Kidney epithelial cell (primary cell): ENCODE measurements around the gene PCDHB16. TPM values are rescaled to one million over a fixed set of nuclear protein-coding genes. Genes with fewer than 3 reads are reported as not detected.
"Not testable (repeated sequence)": the region's sequence is repeated elsewhere in the genome, so short reads cannot be mapped to it uniquely, and the experiment has no call there.

Experiments used
- DNase-seq: peaks from one replicate; pipeline ENCODE4 v3.0.0-alpha.2; 2010; ENCODE audit warnings: low read depth
- H3K27me3 ChIP-seq: 2 replicates; pipeline ENCODE4 v1.6.0; 2011; ENCODE audit warnings: low read length; ENCODE audit not compliant: control insufficient read depth, insufficient read depth
- H3K36me3 ChIP-seq: 2 replicates; pipeline ENCODE4 v1.5.1; 2011; ENCODE audit warnings: low read length; ENCODE audit not compliant: control insufficient read depth, insufficient read depth
- H3K4me3 ChIP-seq: 2 replicates; pipeline ENCODE4 v1.5.1; 2011; ENCODE audit warnings: low read depth, mild to moderate bottlenecking, control low read depth, low read length
- total RNA-seq: library from RNA; depleted of rRNA; stranded (reverse); fragments of >200 nt; gene quantifications from 2 replicates; pipeline ENCODE4 v1.2.3, GENCODE V29; 2015
- TF ChIP-seq, protein P1 (sequence below): IDR thresholded peaks from 2 replicates; pipeline ENCODE4 v1.5.1; 2011; ENCODE audit warnings: mild to moderate bottlenecking, moderate library complexity, low read length, control low read depth, inconsistent platforms; ENCODE audit not compliant: insufficient read depth, poor library complexity, severe bottlenecking

The PCDHB16 gene
- 0.92 and 1.4 TPM in 2 replicates for total RNA-seq

- H3K27me3 ChIP-seq: no peaks in the 10 kb centered on the region
- no peaks in the 10 kb centered on the region for H3K36me3 ChIP-seq
- no peak for DNase-seq
- TF ChIP-seq, protein P1, sequence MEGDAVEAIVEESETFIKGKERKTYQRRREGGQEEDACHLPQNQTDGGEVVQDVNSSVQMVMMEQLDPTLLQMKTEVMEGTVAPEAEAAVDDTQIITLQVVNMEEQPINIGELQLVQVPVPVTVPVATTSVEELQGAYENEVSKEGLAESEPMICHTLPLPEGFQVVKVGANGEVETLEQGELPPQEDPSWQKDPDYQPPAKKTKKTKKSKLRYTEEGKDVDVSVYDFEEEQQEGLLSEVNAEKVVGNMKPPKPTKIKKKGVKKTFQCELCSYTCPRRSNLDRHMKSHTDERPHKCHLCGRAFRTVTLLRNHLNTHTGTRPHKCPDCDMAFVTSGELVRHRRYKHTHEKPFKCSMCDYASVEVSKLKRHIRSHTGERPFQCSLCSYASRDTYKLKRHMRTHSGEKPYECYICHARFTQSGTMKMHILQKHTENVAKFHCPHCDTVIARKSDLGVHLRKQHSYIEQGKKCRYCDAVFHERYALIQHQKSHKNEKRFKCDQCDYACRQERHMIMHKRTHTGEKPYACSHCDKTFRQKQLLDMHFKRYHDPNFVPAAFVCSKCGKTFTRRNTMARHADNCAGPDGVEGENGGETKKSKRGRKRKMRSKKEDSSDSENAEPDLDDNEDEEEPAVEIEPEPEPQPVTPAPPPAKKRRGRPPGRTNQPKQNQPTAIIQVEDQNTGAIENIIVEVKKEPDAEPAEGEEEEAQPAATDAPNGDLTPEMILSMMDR: no peak
- no peak within 1 kb of the TSS for H3K4me3 ChIP-seq
Measured at GRCh38 chr5:141182248-141182647, at the start of gene PCDHB16. Gene PCDHB16, plus strand, starts transcription at chr5:141182387. Its CDS starts 173 bp downstream, at chr5:141182560.

DNA sequence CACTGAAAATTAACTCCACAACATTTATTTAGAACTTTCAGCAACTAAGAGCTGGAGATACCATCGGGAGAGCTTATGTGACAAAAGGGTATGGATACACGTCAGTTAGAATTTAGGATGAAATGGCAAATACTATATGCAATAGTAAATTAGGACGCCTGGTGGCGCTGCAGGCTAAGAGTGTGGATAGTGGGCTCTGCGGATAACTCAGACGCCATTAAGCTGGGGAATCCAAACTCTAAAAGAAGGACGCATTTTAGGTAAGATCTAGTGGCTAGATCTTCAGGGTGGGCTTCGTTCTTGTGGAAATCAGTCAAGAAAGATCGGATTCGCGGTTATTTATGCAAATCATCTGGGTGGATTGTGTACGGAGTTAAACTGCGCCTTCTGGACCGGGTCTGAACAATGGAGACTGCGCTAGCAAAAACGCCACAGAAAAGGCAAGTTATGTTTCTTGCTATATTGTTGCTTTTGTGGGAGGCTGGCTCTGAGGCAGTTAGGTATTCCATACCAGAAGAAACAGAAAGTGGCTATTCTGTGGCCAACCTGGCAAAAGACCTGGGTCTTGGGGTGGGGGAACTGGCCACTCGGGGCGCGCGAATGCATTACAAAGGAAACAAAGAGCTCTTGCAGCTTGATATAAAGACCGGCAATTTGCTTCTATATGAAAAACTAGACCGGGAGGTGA lies 47.0 kb upstream of the PCDHB16 start, which contains the start of gene PCDHB5:
Gene PCDHB5, plus strand, starts transcription at position 177 of the 688 bp plus-strand sequence. Its CDS starts 229 bp downstream, at position 406.
- no peak for DNase-seq
- Histone ChIP-seq H3K36me3 (no peaks in the 10 kb centered on the region), H3K4me3 (peak within 1 kb of the TSS; percentile 17), H3K27me3 (no peaks in the 10 kb centered on the region)
- TF ChIP-seq, protein P1: peak; percentile 18

GRCh38 chr5:141135718-141136266 lies 46.4 kb upstream of the PCDHB16 start:
- Histone ChIP-seq H3K4me3 (no peak overlapping the region), H3K36me3 (no peaks in the 10 kb centered on the region), H3K27me3 (no peaks in the 10 kb centered on the region)
- no peak for DNase-seq
- TF ChIP-seq, protein P1: no peak

DNA sequence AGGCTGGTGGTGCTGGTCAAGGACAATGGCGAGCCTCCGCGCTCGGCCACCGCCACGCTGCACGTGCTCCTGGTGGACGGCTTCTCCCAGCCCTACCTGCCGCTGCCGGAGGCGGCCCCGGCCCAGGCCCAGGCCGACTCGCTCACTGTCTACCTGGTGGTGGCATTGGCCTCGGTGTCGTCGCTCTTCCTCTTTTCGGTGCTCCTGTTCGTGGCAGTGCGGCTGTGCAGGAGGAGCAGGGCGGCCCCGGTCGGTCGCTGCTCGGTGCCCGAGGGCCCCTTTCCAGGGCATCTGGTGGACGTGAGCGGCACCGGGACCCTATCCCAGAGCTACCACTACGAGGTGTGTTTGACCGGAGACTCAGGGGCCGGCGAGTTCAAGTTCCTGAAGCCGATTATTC lies 44.8 kb upstream of the PCDHB16 start:
- H3K4me3 ChIP-seq, H3K36me3 ChIP-seq, H3K27me3 ChIP-seq, DNase-seq: not testable (repeated sequence)

DNA sequence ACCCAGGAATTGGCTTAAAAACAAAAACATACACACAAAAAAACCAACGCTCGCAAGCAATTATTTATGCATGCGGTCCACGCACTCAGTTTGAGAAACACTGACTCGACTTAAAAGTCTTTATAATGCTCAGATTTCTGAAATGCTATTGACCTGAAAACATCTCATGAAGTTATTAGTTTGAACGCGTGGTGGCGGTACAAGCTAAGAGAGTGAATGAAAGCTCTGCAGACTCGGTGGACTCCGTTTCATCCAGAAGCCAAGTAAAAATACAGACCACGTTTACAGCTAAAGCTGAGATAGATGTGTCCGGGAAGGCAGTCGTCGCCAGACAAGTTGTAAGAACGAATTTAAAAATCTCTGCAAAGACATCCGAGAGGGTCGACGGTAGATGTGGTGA lies 32.4 kb upstream of the PCDHB16 start, which contains the start of gene PCDHB6:
Gene PCDHB6, plus strand, starts transcription at position 246 of the 400 bp plus-strand sequence. CDS start 201 bp downstream, outside the sequence.
- no peak for DNase-seq
- TF ChIP-seq, protein P1: no peak
- Histone ChIP-seq H3K27me3 (no peaks in the 10 kb centered on the region), H3K36me3 (no peaks in the 10 kb centered on the region), H3K4me3 (no peak within 1 kb of the TSS)

DNA sequence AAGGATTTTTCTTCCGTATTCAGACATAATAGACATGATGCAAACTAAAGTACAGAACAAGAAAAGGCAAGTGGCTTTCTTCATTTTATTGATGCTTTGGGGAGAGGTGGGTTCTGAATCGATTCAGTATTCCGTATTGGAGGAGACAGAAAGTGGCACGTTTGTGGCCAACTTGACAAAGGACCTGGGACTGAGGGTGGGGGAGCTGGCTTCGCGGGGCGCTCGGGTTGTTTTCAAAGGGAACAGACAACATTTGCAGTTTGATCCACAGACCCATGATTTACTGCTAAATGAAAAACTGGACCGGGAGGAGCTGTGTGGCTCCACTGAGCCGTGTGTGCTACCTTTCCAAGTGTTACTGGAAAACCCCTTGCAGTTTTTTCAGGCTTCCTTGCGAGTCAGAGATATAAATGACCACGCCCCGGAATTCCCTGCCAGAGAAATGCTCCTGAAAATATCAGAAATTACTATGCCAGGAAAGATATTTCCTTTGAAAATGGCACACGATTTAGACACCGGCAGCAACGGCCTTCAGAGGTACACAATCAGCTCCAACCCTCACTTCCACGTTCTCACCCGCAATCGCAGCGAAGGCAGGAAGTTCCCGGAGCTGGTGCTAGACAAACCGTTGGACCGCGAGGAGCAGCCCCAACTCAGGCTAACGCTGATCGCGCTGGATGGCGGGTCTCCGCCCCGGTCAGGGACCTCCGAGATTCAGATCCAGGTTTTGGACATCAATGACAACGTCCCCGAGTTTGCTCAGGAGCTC lies 31.8 kb upstream of the PCDHB16 start:
- no peak overlapping the region for H3K4me3 ChIP-seq

More for the DNA sequence above, 31.8 kb upstream of the PCDHB16 start:
- TF ChIP-seq, protein P1: no peak
- H3K36me3 ChIP-seq: no peaks in the 10 kb centered on the region
- H3K27me3 ChIP-seq: no peaks in the 10 kb centered on the region
- DNase-seq: no peak
